Endothelial cell of hepatic sinusoid (primary cell): ENCODE measurements around the gene STX11.
"Not testable (repeated sequence)": the region's sequence is repeated elsewhere in the genome, so short reads cannot be mapped to it uniquely, and the experiment has no call there.

Experiments used
- in situ Hi-C: cut with HindIII; loops from 2 replicates; pipeline ENCODE4 v1.10.0; 2017; ENCODE audit warnings: low sequenced_read_pairs

The STX11 gene

GRCh38 chr6:144149894-144150709 lies at the start of gene STX11:
TSS of gene STX11 (plus strand) at chr6:144150517. CDS start at chr6:144186628, 36,111 bp downstream.
- in situ Hi-C loops: no loop called here

DNA sequence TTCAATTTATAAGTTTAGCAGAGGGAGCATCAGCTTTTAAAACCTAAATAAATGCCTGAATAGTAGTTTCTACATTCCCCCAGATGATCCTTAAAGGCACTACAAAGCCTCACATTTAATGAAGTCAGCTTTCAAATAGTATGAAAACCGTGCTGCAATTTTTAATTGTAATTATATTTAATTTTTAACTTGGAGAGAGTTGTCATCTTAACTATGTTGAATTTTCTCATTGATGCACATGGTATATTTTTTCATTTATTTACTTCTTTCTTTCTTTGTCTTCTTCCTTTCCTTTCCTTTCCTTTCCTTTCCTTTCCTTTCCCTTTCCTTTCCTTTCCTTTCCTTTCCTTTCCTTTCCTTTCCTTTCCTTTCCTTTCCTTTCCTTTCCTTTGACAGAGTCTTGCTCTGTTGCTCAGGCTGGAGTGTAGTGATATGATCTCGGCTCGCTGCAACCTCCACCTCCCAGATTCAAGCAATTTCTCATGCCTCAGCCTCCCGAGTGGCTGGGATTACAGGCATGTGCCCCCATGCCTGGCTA lies 47.2 kb upstream of the STX11 start:
- in situ Hi-C loops: loop anchor here (5.0 to 25.0 kb wide), 4 partner anchors 54 to 384 kb away; partner anchors contain the start of gene UTRN

- in situ Hi-C loops: loop anchor here (5.0 to 25.0 kb wide), 4 partner anchors 53 to 383 kb away; partner anchors contain the start of gene UTRN
Observed at GRCh38 chr6:144104488-144104887, 45.8 kb upstream of the STX11 start.

DNA sequence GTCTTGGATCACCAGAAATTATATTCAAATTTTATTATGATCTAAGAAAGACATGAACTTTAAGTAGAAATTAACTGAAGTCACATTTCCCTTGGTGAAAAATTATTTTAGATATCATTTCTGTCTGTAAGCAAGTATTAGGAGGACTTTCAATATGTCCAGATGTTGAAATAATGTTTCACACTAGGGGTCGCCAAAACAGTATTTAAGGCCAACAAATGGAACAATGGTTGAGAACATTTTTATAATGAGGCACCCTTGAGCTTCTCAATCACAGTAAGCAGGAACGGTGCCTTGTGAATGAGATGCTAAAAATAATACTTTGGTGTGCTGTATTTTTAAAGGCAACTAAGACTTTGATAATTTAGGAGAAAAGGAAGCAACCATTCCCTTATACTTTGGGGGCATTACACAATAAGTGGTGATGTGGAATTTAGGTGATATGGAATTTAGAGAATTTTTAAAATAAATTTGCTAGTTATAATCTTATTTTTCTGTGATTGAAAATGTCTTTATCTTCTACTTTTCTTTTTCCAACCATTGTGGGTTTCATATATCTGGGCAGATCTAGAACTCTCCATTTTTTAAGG lies 45.3 kb upstream of the STX11 start:
- in situ Hi-C loops: loop anchor here (5.0 to 25.0 kb wide), 4 partner anchors 52 to 382 kb away; partner anchors contain the start of gene UTRN

- in situ Hi-C loops: loop anchor here (25.0 kb wide), 1 partner anchor 381 kb away; no protein-coding TSS in a partner anchor
Observed at GRCh38 chr6:144106206-144106605, 44.1 kb upstream of the STX11 start.

- in situ Hi-C loops: loop anchor here (5.0 to 25.0 kb wide), 2 partner anchors 43 to 377 kb away; no protein-coding TSS in a partner anchor
Observed at GRCh38 chr6:144110210-144110609, 40.1 kb upstream of the STX11 start.

DNA sequence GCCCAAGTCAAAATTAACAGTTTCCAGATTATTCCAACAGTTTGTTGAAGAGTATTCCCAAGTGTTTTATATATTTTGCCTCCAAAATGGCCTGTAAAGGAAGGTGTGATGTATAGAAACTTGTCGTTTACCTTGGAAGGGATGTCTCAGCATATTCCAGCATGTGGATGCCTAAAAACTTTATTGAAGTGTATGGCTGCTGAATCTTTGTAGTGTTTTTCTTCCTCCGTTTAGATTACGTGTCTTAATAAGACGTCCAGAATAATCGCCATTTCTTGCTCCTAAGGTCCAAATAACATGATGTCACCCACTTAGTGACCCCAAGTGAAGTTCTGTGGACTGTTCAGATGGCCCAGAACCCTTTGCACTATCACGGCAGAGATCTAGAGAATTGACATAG lies 37.0 kb upstream of the STX11 start:
- in situ Hi-C loops: loop anchor here (5.0 to 25.0 kb wide), 2 partner anchors 46 to 374 kb away; no protein-coding TSS in a partner anchor

DNA sequence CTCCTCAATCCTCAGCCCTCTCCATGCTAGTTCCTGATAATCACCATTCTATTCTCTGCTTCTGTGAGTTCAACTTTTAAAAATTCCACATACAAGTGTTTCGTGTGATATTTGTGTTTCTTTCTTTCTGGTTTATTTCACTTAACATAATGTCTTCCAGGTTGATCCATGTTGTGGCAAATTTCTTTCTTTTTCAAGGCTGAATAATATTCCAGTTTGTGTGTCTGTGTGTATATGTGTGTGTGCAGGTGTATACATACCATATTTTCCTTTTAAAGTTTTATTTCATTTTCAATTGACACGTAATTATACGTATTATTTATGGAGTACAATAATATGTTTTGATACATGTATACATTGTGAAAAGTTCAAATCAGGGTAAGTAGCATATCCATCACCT lies 35.1 kb upstream of the STX11 start:
- in situ Hi-C loops: loop anchor here (25.0 kb wide), 1 partner anchor 372 kb away; no protein-coding TSS in a partner anchor

- in situ Hi-C loops: loop anchor here (25.0 kb wide), 1 partner anchor 368 kb away; no protein-coding TSS in a partner anchor
Observed at GRCh38 chr6:144119376-144119775, 30.9 kb upstream of the STX11 start.

- in situ Hi-C loops: loop anchor here (25.0 kb wide), 1 partner anchor 364 kb away; no protein-coding TSS in a partner anchor
Observed at GRCh38 chr6:144122861-144123260, 27.5 kb upstream of the STX11 start.

- in situ Hi-C loops: loop anchor here (25.0 kb wide), 1 partner anchor 364 kb away; no protein-coding TSS in a partner anchor
Observed at GRCh38 chr6:144123421-144123820, 26.9 kb upstream of the STX11 start.

GRCh38 chr6:144123836-144124235 lies 26.5 kb upstream of the STX11 start:
- in situ Hi-C loops: loop anchor here (25.0 kb wide), 1 partner anchor 363 kb away; no protein-coding TSS in a partner anchor

DNA sequence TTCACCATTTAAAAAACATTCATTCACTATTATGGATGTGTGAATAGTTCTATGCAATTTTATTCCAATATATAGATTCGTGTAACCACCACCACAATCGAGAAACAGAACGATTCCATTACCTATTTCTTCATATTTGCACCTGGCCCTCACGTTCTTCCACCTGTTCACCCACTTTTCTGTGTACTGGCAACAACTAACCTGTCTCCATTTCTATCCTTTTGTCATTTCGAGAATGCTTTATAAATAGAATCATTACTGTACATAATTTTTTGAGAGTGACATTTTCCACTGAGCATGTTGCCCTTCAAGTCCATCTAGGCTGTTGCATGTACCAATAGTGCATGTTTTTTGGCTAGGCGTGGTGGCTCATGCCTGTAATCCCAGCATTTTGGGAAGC lies 23.2 kb upstream of the STX11 start:
- in situ Hi-C loops: no loop called here

GRCh38 chr6:144129469-144129868 lies 20.8 kb upstream of the STX11 start:
- in situ Hi-C loops: no loop called here

DNA sequence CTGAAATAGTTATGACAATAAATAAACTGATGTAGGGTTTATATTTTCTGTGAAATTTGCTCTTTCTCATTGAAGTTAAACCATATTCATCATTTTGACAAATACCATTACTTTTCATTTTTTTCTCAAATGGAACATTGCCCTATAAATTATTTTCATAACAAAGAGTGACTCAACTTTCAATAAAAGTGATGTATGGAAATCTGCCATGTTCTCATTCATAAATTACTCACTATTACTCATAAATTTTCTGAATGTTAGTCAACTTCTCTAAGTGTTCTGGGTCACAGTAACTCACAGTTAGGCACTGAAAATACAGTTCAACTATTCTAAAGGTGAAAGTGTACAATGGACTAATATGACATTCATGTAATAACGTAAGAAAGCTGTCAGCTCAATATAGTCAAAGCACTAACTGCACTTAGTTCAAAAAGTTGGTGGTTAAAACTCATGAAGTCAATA lies 19.0 kb upstream of the STX11 start:
- in situ Hi-C loops: no loop called here

DNA sequence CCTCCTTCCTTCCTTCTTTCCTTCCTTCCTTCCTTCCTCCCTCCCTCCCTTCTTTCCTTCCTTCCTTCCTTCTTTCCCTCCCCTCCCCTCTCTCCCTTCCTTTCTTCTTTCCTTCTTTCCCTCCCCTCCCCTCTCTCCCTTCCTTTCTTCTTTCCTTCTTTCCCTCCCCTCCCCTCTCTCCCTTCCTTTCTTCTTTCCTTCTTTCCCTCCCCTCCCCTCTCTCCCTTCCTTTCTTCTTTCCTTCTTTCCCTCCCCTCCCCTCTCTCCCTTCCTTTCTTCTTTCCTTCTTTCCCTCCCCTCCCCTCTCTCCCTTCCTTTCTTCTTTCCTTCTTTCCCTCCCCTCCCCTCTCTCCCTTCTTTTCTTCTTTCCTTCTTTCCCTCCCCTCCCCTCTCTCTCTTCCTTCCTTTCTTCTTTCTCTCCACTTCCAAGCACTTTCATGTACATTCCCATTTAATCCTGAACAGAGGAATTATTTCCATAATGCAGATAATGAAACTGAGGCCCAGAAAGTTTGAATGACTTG lies 18.1 kb upstream of the STX11 start:
- in situ Hi-C loops: not testable (repeated sequence)

- in situ Hi-C loops: no loop called here
Observed at GRCh38 chr6:144133225-144133821, 17.0 kb upstream of the STX11 start.

- in situ Hi-C loops: no loop called here
Observed at GRCh38 chr6:144134176-144134575, 16.1 kb upstream of the STX11 start.

DNA sequence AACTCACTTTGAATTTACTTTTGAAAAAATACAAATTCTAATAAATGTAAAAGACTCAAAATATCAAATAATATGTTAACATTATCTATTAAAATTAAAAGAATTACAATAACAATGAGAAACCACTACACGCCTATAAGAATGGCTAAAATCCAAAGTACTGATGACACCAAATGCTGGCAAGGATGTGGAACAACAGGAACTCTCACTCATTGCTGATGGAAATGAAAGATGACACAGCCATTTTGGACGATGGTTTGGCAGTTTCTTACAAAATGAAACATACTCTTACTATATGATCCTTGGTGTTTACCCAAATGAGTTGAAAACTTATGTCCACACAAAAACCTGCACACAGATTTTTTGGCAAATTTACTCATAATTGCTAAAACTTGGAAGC lies 15.6 kb upstream of the STX11 start:
- in situ Hi-C loops: no loop called here

- in situ Hi-C loops: no loop called here
Observed at GRCh38 chr6:144138542-144138941, 11.8 kb upstream of the STX11 start.
